H7 (cell line): ENCODE results near the gene CHD2. TPM values are rescaled to one million over a fixed set of nuclear protein-coding genes. Genes with fewer than 3 reads are reported as not detected.

Source experiments
- DNase-seq: peaks from one replicate; pipeline ENCODE4 v3.0.0; 2012
- H3K27me3 ChIP-seq: 2 replicates; pipeline ENCODE4 v1.6.0; 2011; ENCODE audit warnings: mild to moderate bottlenecking, low read length; ENCODE audit not compliant: control insufficient read depth, insufficient read depth
- H3K36me3 ChIP-seq: replicated peaks from 2 replicates; pipeline ENCODE4 v1.5.1; 2011; ENCODE audit warnings: low read length; ENCODE audit not compliant: control insufficient read depth, insufficient read depth
- H3K4me3 ChIP-seq: 2 replicates; pipeline ENCODE4 v1.5.1; 2011; ENCODE audit warnings: low read depth, mild to moderate bottlenecking, control low read depth, low read length, moderate library complexity; ENCODE audit not compliant: insufficient read depth
- total RNA-seq: library from RNA; depleted of rRNA; stranded (reverse); fragments of >200 nt; shearing (Covaris generic); gene quantifications from 2 replicates; pipeline ENCODE4 v1.2.3, GENCODE V29; 2014

The CHD2 gene
- total RNA-seq, 1 experiment from 2014 or later: 29.7 TPM

GRCh38 chr15:93048426-93048721 is 148.2 kb downstream of the CHD2 start:
- H3K4me3 ChIP-seq: no peak overlapping the region
- no peak for DNase-seq
- no peaks in the 10 kb centered on the region for H3K27me3 ChIP-seq
- peaks cover 42% of the 10 kb centered on the region for H3K36me3 ChIP-seq

DNA sequence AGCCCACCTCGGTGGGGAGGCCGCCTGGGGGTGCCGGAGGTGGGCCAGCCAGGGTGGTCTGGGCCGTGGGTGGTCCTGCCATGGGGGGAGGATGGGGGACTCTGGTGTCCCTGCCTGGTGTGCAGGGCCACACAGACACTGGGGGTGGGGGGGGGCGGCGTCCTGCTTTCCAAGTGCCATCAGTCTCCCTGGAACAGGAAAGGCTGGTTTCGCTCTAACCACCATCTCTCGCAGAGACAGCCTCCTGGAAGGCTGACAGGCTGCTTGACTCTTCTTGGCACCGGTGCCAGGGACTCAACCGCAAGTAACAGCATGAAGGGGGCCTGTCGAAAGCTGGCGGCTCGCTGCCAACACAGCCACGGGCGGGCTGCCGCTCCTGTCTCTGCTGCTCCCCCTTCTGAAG is 148.6 kb downstream of the CHD2 start:
- H3K36me3 ChIP-seq: peaks cover 42% of the 10 kb centered on the region
- no peak overlapping the region for H3K4me3 ChIP-seq
- DNase-seq: peak; percentile 58

GRCh38 chr15:93049233-93049632 is 149.1 kb downstream of the CHD2 start:
- H3K4me3 ChIP-seq: no peak overlapping the region
- no peaks in the 10 kb centered on the region for H3K27me3 ChIP-seq
- peaks cover 42% of the 10 kb centered on the region for H3K36me3 ChIP-seq
- DNase-seq: no peak

More for the DNA sequence above, 148.6 kb downstream of the CHD2 start:
- no peaks in the 10 kb centered on the region for H3K27me3 ChIP-seq

GRCh38 chr15:93049914-93050578 is 149.9 kb downstream of the CHD2 start:
- H3K36me3 ChIP-seq: peaks cover 40% of the 10 kb centered on the region
- no peaks in the 10 kb centered on the region for H3K27me3 ChIP-seq
- H3K4me3 ChIP-seq: no peak overlapping the region
- DNase-seq: no peak

DNA sequence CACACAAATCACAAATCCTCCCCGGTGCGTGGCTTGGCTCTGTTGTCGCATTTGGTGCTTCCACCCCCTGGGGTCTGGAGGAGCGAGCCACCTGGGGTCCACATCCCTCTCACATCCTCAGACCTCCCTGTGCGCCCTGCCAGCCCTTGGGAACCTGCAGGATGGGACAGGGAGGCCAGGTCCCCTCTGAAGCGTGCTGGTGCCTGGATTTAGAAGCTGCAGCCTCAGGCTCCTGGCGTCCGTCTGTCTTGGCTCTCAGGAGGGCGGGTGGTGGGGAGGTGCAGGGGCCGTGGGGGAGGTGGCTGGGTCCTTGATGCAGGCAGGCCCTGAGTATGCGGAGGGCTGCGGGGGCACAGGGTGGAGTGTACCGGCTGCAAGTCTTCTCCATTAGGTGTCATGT is 150.5 kb downstream of the CHD2 start:
- Histone ChIP-seq H3K36me3 (peaks cover 35% of the 10 kb centered on the region), H3K27me3 (no peaks in the 10 kb centered on the region), H3K4me3 (no peak overlapping the region)
- peak; percentile 57 for DNase-seq

- Histone ChIP-seq H3K4me3 (no peak overlapping the region), H3K36me3 (peaks cover 30% of the 10 kb centered on the region), H3K27me3 (no peaks in the 10 kb centered on the region)
- DNase-seq: peak; percentile 51
Observed at GRCh38 chr15:93051236-93052089, 151.3 kb downstream of the CHD2 start.

- peak; percentile 78 for DNase-seq
- Histone ChIP-seq H3K27me3 (no peaks in the 10 kb centered on the region), H3K4me3 (no peak overlapping the region), H3K36me3 (peaks cover 23% of the 10 kb centered on the region)
Observed at GRCh38 chr15:93052090-93052879, 152.2 kb downstream of the CHD2 start.

DNA sequence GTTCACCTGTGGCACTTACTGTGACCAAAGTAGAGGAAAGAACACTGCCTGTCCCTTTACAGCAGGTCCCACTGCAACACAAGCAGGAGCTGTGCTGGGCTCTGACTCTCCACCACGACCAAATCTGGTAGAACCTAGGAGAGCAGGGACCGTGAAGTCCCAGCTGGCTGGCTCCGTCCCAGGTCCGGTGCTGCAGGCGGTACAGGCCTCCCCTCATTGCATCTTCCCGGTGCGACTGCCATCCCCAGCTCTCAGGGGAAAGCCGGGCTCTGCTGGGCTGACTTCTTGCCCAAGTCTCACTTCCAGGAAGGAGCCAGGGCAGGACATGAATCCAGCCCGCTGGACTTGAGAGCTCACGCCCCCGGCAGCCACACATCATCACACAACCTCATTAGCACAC is 155.1 kb downstream of the CHD2 start:
- H3K4me3 ChIP-seq: no peak overlapping the region
- H3K27me3 ChIP-seq: no peaks in the 10 kb centered on the region
- DNase-seq: no peak
- peaks cover 6% of the 10 kb centered on the region for H3K36me3 ChIP-seq

DNA sequence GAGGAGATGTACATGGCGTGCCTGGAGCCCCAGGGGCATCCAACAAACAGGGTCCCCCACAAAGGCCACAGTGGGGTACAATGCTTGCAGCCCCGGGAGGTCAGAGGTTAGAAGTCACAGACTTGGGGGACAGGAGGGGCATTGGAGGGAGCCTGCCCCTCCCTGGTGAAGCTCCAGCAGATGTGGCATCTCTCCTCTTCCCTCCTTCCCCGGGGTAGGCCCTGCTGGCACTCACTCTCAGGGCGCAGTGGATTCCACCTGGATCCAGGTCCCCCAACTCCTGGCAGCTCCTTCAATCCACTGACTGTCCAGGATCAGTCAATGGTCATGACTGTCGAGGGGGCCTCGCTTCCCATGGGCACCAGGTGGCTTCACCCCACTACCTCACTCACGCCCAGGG is 156.7 kb downstream of the CHD2 start:
- Histone ChIP-seq H3K36me3 (peaks cover 2% of the 10 kb centered on the region; the same call in 1 of the 2 replicates), H3K4me3 (no peak overlapping the region), H3K27me3 (no peaks in the 10 kb centered on the region)
- DNase-seq: no peak

DNA sequence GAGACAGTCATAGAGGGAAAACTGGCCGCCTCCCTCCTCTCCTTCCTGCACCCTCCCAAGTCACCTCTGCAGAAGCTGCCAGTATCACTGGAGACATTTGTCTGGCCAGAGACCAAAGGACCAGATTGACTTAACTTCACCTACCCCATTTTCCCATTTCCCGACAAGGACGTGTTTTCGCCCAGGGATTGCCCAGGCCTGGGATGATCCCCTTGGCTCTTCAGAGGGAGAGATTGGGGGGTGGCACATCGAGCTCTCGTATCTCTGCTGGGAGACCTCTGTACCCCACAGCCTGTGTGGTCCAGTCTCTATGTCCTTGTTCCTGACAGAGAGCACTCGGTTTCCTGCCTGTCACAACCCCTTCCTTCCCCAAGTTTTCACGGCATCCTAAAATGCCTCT is 157.5 kb downstream of the CHD2 start:
- Histone ChIP-seq H3K36me3 (peaks cover 2% of the 10 kb centered on the region; the same call in 1 of the 2 replicates), H3K27me3 (no peaks in the 10 kb centered on the region), H3K4me3 (no peak overlapping the region)
- no peak for DNase-seq

- Histone ChIP-seq H3K27me3 (no peaks in the 10 kb centered on the region), H3K4me3 (no peak overlapping the region), H3K36me3 (peaks cover 2% of the 10 kb centered on the region; the same call in 1 of the 2 replicates)
- DNase-seq: no peak
Observed at GRCh38 chr15:93058128-93058527, 158.0 kb downstream of the CHD2 start.

GRCh38 chr15:93058904-93059427 is 158.8 kb downstream of the CHD2 start:
- H3K27me3 ChIP-seq: no peaks in the 10 kb centered on the region
- H3K36me3 ChIP-seq: peaks cover 2% of the 10 kb centered on the region; the same call in 1 of the 2 replicates
- DNase-seq: no peak
- no peak overlapping the region for H3K4me3 ChIP-seq

DNA sequence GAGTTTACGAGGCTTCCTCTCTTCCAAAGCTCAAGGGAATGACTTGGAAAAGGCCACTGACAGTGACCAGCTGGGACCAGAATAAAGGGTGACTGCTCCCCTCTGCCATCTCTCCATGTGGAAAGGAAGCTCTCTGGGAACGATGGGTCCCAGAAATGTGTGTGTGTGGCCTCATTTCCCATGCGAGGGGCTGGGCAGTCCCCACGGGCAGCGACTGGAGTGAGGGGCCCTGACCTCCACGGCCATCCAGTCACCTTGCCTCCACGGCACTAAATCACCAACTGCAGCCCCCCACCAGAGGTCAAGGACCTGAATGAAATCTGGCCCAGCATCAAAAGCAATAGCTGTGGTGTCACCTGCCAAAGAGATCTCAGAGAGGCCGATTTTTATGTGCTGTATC is 159.3 kb downstream of the CHD2 start:
- Histone ChIP-seq H3K4me3 (no peak overlapping the region), H3K27me3 (no peaks in the 10 kb centered on the region), H3K36me3 (peaks cover 2% of the 10 kb centered on the region; the same call in 1 of the 2 replicates)
- no peak for DNase-seq
